Psoas muscle (tissue), 8 donors: ENCODE measurements around the gene KLHL17. TPM values are rescaled to one million over a fixed set of nuclear protein-coding genes. Genes with fewer than 3 reads are reported as not detected.

ENCODE experiments used
- ATAC-seq, 4 donors: fragments of 200-7000 bp; cut with Tn5 transposase; one replicate each; pipeline ENCODE4 v1.9.1; 2020; ENCODE audit warnings: moderate library complexity in 3 of 4, mild to moderate bottlenecking in 2 of 4
- DNase-seq, 2 donors: peaks; one replicate each; pipeline ENCODE4 v3.0.0-alpha.2; 2020
- H3K27ac ChIP-seq: fragments of 200-600 bp; one replicate; pipeline ENCODE4 v1.8.0; 2022
- H3K27me3 ChIP-seq, 3 donors: fragments of 200-600 bp in 1 of 3; one replicate each; pipeline versions ENCODE4 v1.6.1 to v1.8.0; 2013 to 2022; ENCODE audit warnings: low read length in 2 of 3, mild to moderate bottlenecking in 2 of 3, moderate library complexity in 1 of 3; ENCODE audit not compliant: insufficient read depth in 3 of 3
- H3K36me3 ChIP-seq, 2 donors: fragments of 200-600 bp in 1 of 2; one replicate each; pipeline versions ENCODE4 v1.6.1 to v1.8.0; 2013 to 2022; ENCODE audit warnings: low read depth in 1 of 2, mild to moderate bottlenecking in 1 of 2, moderate library complexity in 1 of 2; ENCODE audit not compliant: insufficient read depth in 1 of 2
- H3K4me1 ChIP-seq: fragments of 200-600 bp; one replicate; pipeline ENCODE4 v1.8.0; 2022
- H3K4me3 ChIP-seq: fragments of 200-600 bp; one replicate; pipeline ENCODE4 v1.8.0; 2022; ENCODE audit warnings: mild to moderate bottlenecking
- H3K9me3 ChIP-seq: fragments of 200-600 bp; one replicate; pipeline ENCODE4 v1.8.0; 2022
- WGBS, 3 donors: extraction: QIAGEN DNeasy Blood & Tissue Kit; methylation state at CpG; one replicate each; pipeline versions ENCODE4 v1.1.6 to v1.1.7; 2013; 5-methylcytosine and 5-hydroxymethylcytosine counted together
- intact Hi-C, 2 donors: fragments of 100-400 bp; cut with DNase I; formaldehyde crosslinking; loops; one replicate each; pipeline versions ENCODE4 v1.11.0 to v1.14.2; 2022
- polyA plus RNA-seq, 3 donors: library from polyadenylated mRNA; stranded (reverse); fragments of 200-250 nt; gene quantifications; one replicate each; pipeline ENCODE4 v1.2.3, GENCODE V29; 2013
- total RNA-seq, 4 donors: library from RNA; stranded (reverse); fragmentation: NEBNext Ultra II Directional in 2 of 4; extraction: Animal tissue kit (Norgen Biotek cat#: 25700) in 2 of 4; gene quantifications; one replicate each; pipeline versions ENCODE4 v1.2.1 to v1.2.4, GENCODE V29; 2021 to 2023
- TF ChIP-seq, protein P1 (sequence below): fragments of 200-600 bp; IDR thresholded peaks from one replicate; pipeline ENCODE4 v1.8.0; 2022; ENCODE audit warnings: antibody characterized with exemption
- donor health status: healthy with polysubstance abuse.
- donor health status: DM: no; HTN: no; CAD: no; lungs with moderate emphysema.
- donor health status: Bipolar disorder and iron deficiency.
- donor health status: healthy.
- donor health status: DM: yes; HTN: yes; CAD: no.
- donor health status: DM: no; HTN: no; CAD: no.
- donor health status: DM: no; HTN: no; CAD: no.
- donor health status: DM: yes; HTN: yes; CAD: no.

The KLHL17 gene
- total and polyA plus RNA-seq, 7 donors = 2.1 to 5.5 (median 3.4) TPM

DNA sequence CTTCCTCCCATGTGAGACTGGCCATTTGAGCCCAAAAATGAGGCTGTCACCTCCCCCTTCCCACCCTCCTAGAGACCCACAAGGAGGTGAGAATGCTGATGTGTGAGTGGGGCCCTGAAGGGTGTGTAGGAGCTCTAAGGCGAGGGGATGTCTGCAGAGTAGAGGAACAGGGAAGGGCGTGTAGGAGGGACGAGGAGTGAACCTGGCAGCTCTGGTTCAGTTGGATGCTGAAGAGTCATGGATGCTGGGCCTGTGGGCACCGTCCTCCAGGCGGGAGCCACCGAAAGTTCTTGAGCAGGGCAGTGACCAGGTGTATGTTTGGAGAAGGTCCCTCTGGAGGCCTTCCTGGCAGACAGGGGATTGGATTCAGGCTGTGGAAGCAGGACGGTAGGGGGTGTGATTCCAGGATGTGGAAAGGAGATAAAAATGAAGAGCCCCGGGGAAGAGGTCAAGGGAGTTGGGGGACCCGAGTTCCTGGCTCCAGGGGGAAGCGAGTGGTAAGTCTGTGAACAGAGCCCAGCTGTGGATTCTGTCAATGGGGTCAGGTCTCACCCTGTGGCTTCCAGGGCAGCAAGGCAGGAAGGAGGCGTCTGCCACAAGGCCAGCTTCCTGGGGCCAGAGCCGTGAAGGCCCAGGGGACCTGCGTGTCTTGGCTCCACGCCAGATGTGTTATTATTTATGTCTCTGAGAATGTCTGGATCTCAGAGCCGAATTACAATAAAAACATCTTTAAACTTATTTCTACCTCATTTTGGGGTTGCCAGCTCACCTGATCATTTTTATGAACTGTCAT lies 28.8 kb upstream of the KLHL17 start:
- Histone ChIP-seq H3K4me1 (peaks cover 8% of the 10 kb centered on the region), H3K9me3 (no peaks in the 10 kb centered on the region), H3K36me3 (no peaks in the 10 kb centered on the region), H3K4me3 (no peak overlapping the region), H3K27me3 (peaks cover 0 to 84% (median 19%) of the 10 kb centered on the region in 3 donors), H3K27ac (no peak overlapping the region)
- TF ChIP-seq, protein P1, sequence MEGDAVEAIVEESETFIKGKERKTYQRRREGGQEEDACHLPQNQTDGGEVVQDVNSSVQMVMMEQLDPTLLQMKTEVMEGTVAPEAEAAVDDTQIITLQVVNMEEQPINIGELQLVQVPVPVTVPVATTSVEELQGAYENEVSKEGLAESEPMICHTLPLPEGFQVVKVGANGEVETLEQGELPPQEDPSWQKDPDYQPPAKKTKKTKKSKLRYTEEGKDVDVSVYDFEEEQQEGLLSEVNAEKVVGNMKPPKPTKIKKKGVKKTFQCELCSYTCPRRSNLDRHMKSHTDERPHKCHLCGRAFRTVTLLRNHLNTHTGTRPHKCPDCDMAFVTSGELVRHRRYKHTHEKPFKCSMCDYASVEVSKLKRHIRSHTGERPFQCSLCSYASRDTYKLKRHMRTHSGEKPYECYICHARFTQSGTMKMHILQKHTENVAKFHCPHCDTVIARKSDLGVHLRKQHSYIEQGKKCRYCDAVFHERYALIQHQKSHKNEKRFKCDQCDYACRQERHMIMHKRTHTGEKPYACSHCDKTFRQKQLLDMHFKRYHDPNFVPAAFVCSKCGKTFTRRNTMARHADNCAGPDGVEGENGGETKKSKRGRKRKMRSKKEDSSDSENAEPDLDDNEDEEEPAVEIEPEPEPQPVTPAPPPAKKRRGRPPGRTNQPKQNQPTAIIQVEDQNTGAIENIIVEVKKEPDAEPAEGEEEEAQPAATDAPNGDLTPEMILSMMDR = no peak
- intact Hi-C loops = no loop called here
- 41 to 45% (median 45%) methylated on average over 15 of the region's 15 CpGs for WGBS, 3 donors
- no peak for DNase-seq
- no peak for ATAC-seq

DNA sequence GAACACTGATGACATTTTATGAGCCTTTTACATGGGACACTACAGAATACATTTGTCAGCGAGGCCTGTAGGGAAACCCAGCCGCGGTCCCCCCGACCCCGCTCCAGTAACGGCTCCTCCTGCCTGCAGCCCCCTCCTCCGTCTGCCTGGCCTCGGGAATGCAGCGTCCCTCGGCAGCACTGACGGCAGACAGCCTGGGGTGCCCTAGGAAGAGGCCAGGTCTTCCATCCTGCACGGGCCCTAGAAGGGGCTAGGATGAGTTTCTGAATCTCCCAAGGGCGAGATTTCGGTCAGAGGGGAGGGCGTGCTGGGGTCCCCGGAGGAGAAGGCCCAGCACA lies 28.2 kb upstream of the KLHL17 start:
- Histone ChIP-seq H3K36me3 (no peaks in the 10 kb centered on the region), H3K4me1 (peaks cover 8% of the 10 kb centered on the region), H3K9me3 (no peaks in the 10 kb centered on the region), H3K27ac (no peak overlapping the region), H3K4me3 (no peak overlapping the region), H3K27me3 (peaks cover 0 to 84% (median 15%) of the 10 kb centered on the region in 3 donors)
- intact Hi-C loops = no loop called here
- ATAC-seq = no peak
- WGBS, 3 donors = 58 to 66% (median 59%) methylated on average over 16 of the region's 16 CpGs
- DNase-seq = no peak
- TF ChIP-seq, protein P1 = no peak

DNA sequence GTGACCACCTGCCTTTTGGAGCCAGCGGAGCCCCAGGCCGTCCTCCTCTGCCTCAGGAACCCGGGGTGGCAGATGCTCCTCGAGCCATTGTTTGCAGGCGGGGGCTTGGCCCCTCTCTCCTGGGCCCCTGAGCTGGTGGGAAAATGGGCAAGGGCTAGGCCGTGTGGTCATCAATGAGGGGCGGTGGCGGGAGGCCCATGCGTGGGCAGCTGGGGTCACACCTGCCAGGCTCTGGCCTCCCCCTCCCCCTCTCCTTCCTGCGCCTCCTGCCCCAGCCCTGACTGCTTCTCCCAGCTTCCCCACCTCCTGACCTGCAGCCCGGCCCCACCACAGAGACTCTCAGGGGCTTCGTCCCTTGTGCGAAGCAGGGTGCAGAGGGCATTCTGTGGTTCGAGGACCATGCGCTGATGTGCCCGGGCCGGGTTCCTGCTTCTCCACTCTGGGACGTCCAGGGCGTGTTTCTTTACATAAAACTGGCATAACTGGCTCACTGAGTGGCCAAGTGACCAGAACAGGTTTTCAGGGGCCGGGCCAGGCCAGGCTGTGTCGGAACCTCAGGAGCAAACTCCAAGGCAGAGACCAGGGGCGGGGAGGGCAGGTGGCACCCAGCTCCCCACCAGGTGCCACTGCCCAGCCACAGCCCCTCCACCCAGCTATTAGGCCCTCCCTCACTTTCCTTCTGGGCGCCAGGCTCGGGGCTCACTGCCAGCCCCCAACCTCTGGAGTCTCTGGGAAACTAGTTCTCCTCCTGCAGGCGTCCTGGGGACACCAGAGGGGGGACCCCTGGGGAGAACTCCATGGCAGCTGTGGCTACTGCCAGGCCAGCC lies 27.4 kb upstream of the KLHL17 start:
- WGBS, 3 donors = 58 to 65% (median 61%) methylated on average over 20 to 25 of the region's 25 CpGs
- TF ChIP-seq, protein P1 = no peak
- ATAC-seq = no peak
- H3K4me1 ChIP-seq = peaks cover 8% of the 10 kb centered on the region
- H3K9me3 ChIP-seq = no peaks in the 10 kb centered on the region
- H3K27me3 ChIP-seq = peaks cover 0 to 82% (median 10%) of the 10 kb centered on the region in 3 donors
- H3K36me3 ChIP-seq = no peaks in the 10 kb centered on the region
- H3K4me3 ChIP-seq = no peak overlapping the region
- intact Hi-C loops = no loop called here
- no peak overlapping the region for H3K27ac ChIP-seq
- no peak for DNase-seq

DNA sequence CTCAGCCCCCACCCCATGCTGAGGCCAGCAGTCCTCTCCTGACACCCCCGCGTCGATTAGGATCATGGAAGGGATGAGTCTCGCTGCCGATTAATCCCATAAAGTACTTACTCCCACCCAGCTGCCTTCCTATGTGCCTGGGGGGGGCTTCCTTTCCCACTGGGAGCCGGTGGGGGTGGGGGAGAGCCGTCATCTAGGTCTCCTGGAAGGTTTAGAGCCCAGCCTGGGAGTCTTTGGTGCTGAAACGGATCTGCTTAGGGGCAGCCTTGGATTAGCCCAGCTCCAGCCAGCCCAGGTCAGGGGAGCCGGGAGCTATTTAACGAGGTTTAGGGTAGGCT lies 26.8 kb upstream of the KLHL17 start:
- Histone ChIP-seq H3K27ac (no peak overlapping the region), H3K4me1 (peaks cover 8% of the 10 kb centered on the region), H3K9me3 (no peaks in the 10 kb centered on the region), H3K4me3 (no peak overlapping the region), H3K27me3 (peaks cover 0 to 84% (median 10%) of the 10 kb centered on the region in 3 donors), H3K36me3 (no peaks in the 10 kb centered on the region)
- ATAC-seq = no peak
- TF ChIP-seq, protein P1 = no peak
- 10 to 24% (median 15%) methylated on average over 10 of the region's 10 CpGs for WGBS, 3 donors
- no peak for DNase-seq
- intact Hi-C loops = no loop called here
